SK-N-SH (cell line): ENCODE results near the gene GNG12.

Experiments
- FOXJ3 ChIP-seq: sonication (generic); formaldehyde crosslinking; IDR thresholded peaks from 2 replicates; pipeline ENCODE4 v1.5.1; 2020; ENCODE audit warnings: mild to moderate bottlenecking, missing genetic modification reagents
- POLR2AphosphoS5 ChIP-seq: IDR thresholded peaks from 2 replicates; pipeline ENCODE4 v1.6.1; 2012; ENCODE audit warnings: low read depth, low read length
- RAD21 ChIP-seq: IDR thresholded peaks from 2 replicates; pipeline ENCODE4 v1.6.1; 2012; ENCODE audit warnings: mild to moderate bottlenecking, low read length
- TAF1 ChIP-seq: IDR thresholded peaks from 2 replicates; pipeline ENCODE4 v1.6.1; 2012; ENCODE audit warnings: low read depth, mild to moderate bottlenecking, low read length, moderate library complexity, borderline replicate concordance
- USF2 ChIP-seq: fragments of 150-350 bp; IDR thresholded peaks from 2 replicates; pipeline ENCODE4 v1.6.1; 2017; ENCODE audit warnings: antibody characterized with exemption, low read length, low read depth, borderline replicate concordance

GRCh38 chr1:67839826-67840225, 6.6 kb upstream of the GNG12 start:
- TF ChIP-seq FOXJ3 (CRISPR knock-in tag) = no peak
- TF ChIP-seq POLR2AphosphoS5 = no peak
- TF ChIP-seq RAD21 = no peak
- no peak for TF ChIP-seq USF2
- TF ChIP-seq TAF1 = no peak
